Medulla oblongata (tissue), 1 donor: ENCODE data around the gene JRKL.
"Not testable (repeated sequence)": the region's sequence is repeated elsewhere in the genome, so short reads cannot be mapped to it uniquely, and the experiment has no call there.

Experiments
- DNase-seq: peaks from one replicate; pipeline ENCODE4 v3.0.0-alpha.2; 2015; ENCODE audit errors: extremely low spot score

The JRKL gene

GRCh38 chr11:96394773-96395172 lies 5.0 kb downstream of the JRKL start:
- no peak for DNase-seq

DNA sequence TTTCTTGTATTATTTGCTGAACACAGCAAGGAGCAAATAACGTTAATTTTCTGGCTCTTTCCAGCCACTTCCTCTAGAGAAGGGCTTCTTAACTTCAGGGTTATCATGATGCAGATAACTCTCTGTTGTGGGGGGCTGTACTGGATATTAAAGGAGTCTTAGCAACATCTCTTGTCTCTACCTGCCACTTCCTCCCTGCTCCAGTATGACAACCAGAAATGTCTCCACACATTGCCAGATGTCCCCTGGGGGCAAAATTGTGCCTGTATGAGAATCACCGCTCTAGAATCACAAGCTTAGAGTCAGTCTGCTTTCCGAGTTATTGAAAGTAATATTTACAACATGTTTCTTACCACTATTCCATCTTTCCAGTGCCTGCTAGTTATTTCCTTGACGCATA lies 6.8 kb downstream of the JRKL start:
- DNase-seq: no peak

DNA sequence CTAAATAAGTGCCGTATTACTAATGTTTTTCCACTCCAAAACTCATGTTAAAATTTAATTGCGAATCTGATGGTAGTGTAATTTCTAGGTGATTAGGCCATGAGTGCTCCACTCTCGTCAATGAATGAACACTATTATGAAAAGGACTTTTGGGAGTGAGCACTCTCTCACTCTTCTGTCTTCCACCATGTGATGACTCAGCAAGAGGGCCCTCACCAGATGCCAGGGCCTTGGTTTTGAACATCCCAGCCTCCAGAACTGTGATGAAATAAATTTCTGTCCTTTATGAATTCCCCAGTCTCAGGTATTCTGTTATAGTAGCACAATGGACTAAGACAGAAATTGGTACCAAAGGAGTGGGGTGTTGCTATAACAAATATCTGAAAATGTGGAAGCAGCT lies 8.1 kb downstream of the JRKL start:
- no peak for DNase-seq

DNA sequence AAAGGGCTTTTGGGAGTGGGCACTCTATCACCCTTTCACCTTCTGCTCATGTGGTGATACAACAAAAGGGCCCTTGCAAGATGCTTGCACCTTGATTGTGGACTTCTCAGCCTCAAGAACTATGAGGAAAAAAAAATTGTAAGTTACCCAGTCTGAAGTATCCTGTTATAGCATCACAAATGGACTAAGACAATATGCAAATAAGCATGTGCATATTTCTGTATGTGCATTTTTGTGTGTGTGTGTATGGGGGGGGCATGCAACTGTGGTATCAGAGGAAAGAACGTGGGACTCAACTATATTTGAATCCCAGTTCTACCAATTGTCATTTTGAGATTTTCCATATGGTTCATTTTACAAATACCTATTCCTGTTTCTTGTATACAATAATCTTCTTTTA lies 10.9 kb downstream of the JRKL start:
- no peak for DNase-seq

DNA sequence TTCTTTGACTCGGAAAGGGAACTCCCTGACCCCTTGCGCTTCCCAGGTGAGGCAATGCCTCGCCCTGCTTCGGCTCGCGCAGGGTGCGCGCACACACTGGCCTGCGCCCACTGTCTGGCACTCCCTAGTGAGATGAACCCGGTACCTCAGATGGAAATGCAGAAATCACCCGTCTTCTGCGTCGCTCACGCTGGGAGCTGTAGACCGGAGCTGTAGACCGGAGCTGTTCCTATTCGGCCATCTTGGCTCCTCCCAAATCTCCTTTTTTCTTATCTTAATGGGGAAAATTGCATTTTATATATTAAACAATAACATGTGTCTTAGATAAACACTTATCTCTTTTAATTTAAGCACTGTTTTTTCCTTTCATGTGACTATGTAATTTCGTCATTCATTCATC lies 21.6 kb downstream of the JRKL start:
- not testable (repeated sequence) for DNase-seq

- DNase-seq: no peak
Measured at GRCh38 chr11:96412761-96413381, 23.1 kb downstream of the JRKL start.

DNA sequence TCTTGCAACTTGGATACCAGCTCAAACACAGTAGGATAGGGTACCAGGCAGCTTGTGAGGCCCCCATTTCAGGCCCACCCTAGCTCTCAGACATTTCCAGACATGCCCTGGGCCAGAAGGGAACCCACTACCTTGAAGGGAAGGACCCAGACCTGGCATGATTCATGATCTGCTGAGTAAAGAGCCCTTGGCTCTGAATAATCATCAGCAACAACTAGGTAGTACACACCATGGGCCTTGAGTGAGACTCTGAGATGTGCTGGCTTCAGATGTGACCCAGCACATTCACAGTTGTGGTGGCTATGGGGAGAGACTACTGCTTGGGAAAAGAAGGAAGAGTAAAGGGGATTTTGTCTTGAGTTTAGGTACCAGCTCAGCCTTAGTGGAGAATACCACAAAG lies 23.6 kb downstream of the JRKL start:
- DNase-seq: no peak

DNA sequence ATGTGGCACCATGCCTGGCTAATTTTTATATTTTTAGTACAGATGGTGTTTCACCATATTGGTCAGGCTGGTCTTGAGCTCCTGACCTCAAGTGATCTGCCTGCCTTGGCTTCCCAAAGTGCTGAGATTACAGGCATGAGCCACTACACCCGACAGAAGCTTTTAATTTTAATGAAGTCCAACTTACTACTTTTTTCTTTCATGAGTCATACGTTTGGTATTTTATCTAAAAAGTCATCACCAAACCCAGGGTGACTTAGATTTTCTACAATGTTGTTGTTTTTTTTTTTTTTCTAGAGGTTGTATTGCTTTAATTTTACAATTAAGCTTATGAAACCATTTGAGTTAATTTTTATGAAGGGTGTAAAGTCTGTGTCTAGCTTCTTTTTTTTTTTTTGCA lies 34.9 kb downstream of the JRKL start:
- DNase-seq: no peak

DNA sequence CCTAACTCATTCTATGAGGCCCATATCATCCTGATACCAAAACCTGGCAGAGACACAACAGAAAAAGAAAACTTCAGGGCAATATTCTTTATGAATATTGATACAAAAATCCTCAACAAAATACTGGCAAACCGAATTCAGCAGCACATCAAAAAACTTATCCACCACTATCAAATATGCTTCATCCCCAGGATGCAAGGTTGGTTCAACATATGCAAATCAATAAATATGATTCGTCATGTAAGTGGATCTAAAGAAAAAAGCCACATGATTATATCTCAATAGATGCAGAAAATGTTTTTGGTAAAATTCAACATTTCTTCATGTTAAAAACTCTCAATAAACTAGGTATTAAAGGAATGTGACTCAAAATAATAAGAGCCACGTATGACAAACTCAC lies 40.9 kb downstream of the JRKL start:
- no peak for DNase-seq

DNA sequence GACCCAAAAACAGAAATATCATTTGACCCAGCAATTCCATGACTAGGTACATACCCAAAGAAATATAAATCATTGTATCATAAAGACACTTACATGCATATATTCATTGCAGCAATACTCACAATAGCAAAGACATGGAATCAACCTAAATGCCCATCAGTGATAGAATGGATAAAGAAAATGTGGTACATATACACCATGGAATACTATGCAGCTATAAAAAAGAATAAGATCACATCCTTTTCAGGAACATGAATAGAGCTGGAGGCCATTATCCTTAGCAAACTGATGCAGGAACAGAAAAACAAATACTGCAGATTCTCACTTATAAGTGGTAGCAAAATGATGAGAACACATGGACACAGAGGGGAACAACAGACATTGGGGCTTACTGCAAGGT lies 42.8 kb downstream of the JRKL start:
- DNase-seq: not testable (repeated sequence)
